NK-92 treated with Interleukin-12 subunit alpha and Interleukin-12 subunit beta, amount 100 ng/mL, for 24 hours (cell line): ENCODE results near the gene IFITM10.

ENCODE experiments used
- DNase-seq: peaks from one replicate; lab custom pipeline; 2025; lab: John Stamatoyannopoulos, UW

IFITM10 gene

GRCh38 chr11:1763796-1764661, 13.6 kb upstream of the IFITM10 start, which contains the start of gene CTSD:
TSS of gene CTSD (minus strand) at chr11:1763927. CDS start at chr11:1763859, 68 bp downstream.
- peak; percentile 77 for DNase-seq

GRCh38 chr11:1763336-1763795, 13.0 kb upstream of the IFITM10 start:
- no peak for DNase-seq

- no peak for DNase-seq
These were observed 12.3 kb upstream of the IFITM10 start for GRCh38 chr11:1762537-1763302.

GRCh38 chr11:1761857-1762536, 11.6 kb upstream of the IFITM10 start:
- no peak for DNase-seq

- no peak for DNase-seq
These were observed 10.9 kb upstream of the IFITM10 start for GRCh38 chr11:1761110-1761856.

DNA sequence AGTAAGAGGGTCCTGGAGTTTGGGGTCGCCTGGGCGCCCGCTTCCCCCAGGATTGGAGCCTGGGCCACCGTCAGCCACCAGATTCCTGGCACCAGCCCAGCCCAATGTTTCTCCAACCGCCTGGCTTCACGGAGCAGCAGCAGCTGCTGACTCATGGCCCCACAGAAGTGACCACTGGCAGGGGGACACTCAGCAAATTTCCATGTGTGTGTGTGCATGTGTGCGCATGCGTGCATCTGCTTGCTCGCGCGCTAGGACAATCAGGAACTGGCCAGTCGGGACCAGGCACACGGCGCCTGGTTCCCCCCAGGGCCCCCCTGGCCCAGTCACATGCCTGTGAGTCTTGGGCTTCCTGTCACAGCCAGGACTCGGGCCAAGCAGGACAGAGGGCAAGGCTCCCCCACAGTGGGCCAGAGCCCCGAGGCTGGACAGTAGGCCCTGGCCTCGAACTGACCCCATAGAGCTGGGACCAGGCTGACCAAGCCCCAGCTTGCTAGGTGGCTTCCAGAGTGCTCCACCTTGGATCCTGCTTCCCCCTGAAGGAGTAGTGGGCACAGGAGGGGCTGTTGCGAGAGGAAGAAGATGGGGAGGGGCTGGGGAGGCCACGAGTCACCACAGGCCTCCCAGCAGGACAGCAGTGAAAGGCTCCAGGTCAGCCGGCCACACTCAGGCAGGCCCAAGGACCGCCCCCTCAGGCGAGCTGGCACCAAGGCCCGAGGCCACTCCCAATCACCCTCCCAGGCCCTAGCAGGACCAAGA, 10.1 kb upstream of the IFITM10 start:
- DNase-seq = no peak

GRCh38 chr11:1759851-1760220, 9.4 kb upstream of the IFITM10 start:
- DNase-seq = no peak

- DNase-seq = no peak
These were observed 8.9 kb upstream of the IFITM10 start for GRCh38 chr11:1759151-1759850.

GRCh38 chr11:1758611-1759150, 8.3 kb upstream of the IFITM10 start:
- no peak for DNase-seq

GRCh38 chr11:1757861-1758610, 7.6 kb upstream of the IFITM10 start:
- peak; percentile 75 for DNase-seq

- no peak for DNase-seq
These were observed 6.7 kb upstream of the IFITM10 start for GRCh38 chr11:1756791-1757771.

- no peak for DNase-seq
These were observed 5.5 kb upstream of the IFITM10 start for GRCh38 chr11:1755692-1756561.

- no peak for DNase-seq
These were observed 4.9 kb upstream of the IFITM10 start for GRCh38 chr11:1755344-1755691.

- DNase-seq = no peak
These were observed 4.2 kb upstream of the IFITM10 start for GRCh38 chr11:1754376-1755150.

- no peak for DNase-seq
These were observed 3.5 kb upstream of the IFITM10 start for GRCh38 chr11:1753929-1754305.

GRCh38 chr11:1753229-1753928, 3.0 kb upstream of the IFITM10 start:
- no peak for DNase-seq
